GM12875 (cell line): ENCODE results near the gene CCDC85B.

Source experiments
- H3K4me3 ChIP-seq: one replicate; pipeline ENCODE4 v1.5.1; 2011; ENCODE audit warnings: low read depth, low read length, control low read depth
- TF ChIP-seq, protein P1 (sequence below): IDR thresholded peaks from 2 replicates; pipeline ENCODE4 v1.5.1; 2011; ENCODE audit warnings: low read depth, mild to moderate bottlenecking, control low read depth, inconsistent platforms, low read length, moderate library complexity, borderline replicate concordance; ENCODE audit not compliant: insufficient read depth

Gene CCDC85B

DNA sequence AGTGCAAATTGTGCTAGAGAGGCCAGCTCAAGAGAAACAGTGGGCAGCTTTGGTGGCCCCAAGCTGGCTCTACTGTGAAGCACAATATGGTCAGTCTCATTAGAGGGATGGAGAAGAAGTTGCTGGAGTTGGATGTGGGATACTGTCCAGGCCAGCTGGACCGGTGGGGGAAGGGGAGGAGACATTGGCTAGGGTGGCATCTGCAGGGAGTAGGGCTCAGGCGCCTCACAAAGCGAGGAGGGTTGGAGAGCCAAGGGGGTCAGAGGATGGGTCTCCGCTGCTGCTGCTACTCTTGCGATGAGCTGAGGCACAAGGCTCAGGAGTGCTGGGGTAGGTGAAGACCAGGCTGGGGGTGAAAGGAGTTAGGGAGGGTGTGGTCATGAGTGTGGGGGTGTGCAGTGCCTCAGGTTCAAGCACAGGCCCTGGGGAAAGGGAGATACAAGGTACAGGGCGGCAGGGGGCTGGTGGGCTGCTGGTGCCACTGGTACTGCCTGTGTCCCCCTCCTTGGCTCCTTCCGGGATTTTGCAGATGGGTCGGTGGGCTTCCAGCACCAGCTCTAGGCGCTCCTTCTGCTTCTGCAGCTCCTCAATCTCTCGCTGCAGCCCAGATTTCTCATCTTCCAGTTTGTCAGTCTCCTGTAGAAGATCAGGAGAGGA, 2.3 kb downstream of the CCDC85B start:
- peak overlapping the region; percentile 98 for H3K4me3 ChIP-seq
- TF ChIP-seq, protein P1, sequence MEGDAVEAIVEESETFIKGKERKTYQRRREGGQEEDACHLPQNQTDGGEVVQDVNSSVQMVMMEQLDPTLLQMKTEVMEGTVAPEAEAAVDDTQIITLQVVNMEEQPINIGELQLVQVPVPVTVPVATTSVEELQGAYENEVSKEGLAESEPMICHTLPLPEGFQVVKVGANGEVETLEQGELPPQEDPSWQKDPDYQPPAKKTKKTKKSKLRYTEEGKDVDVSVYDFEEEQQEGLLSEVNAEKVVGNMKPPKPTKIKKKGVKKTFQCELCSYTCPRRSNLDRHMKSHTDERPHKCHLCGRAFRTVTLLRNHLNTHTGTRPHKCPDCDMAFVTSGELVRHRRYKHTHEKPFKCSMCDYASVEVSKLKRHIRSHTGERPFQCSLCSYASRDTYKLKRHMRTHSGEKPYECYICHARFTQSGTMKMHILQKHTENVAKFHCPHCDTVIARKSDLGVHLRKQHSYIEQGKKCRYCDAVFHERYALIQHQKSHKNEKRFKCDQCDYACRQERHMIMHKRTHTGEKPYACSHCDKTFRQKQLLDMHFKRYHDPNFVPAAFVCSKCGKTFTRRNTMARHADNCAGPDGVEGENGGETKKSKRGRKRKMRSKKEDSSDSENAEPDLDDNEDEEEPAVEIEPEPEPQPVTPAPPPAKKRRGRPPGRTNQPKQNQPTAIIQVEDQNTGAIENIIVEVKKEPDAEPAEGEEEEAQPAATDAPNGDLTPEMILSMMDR, result no peak

DNA sequence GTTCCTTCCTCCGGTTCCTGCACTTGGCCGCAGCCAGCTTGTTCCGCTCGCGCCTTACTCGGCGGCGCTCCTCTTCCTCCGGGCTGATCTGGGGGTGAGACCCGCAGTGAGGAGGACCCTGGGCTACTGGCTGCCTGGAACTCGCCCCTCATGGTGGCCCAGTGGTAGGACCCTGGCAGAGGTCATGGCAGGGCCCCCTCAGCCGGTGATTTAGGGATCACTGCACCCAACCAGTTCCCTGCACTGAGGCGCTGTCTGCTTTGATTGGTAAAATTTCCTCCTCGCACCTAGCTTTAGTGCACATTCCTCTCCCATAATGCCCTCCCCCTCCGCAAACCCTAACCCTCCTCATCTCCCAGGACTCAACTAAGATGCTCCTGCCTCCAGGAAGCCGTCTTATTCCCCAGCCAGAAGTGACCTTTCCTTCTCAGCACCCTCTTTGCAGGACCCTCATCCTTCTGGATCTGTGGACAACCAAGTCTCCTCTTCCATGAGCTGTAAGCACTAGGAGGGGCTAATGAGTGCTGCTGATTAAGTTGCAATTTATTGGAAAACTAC, 3.6 kb downstream of the CCDC85B start:
- peak overlapping the region; percentile 37 for H3K4me3 ChIP-seq
- TF ChIP-seq, protein P1, result no peak

DNA sequence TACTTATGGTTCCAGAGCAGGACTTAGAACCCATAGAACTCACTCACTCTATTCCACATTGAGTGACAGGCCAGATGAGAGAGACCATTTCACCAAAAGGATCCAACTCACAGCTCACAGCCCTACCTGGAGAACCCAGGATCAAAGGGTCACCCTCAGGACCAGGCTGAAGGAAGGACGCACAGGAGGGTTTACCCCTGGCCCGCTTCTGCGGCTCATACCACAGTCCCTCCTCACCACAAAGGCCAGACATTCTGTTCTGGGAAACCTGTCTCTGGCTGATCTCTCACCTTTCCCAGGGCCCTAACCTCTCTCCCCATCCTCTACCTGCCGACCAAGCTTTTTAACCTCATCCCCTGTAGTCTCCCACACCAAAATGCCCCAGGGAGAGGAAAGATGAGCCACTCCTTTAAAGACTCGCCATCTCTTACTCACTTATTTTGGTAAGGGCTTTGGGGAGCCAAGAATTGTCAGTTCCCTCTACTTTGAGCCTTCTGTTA, 5.1 kb downstream of the CCDC85B start:
- H3K4me3 ChIP-seq, result no peak overlapping the region
- TF ChIP-seq, protein P1, result no peak

DNA sequence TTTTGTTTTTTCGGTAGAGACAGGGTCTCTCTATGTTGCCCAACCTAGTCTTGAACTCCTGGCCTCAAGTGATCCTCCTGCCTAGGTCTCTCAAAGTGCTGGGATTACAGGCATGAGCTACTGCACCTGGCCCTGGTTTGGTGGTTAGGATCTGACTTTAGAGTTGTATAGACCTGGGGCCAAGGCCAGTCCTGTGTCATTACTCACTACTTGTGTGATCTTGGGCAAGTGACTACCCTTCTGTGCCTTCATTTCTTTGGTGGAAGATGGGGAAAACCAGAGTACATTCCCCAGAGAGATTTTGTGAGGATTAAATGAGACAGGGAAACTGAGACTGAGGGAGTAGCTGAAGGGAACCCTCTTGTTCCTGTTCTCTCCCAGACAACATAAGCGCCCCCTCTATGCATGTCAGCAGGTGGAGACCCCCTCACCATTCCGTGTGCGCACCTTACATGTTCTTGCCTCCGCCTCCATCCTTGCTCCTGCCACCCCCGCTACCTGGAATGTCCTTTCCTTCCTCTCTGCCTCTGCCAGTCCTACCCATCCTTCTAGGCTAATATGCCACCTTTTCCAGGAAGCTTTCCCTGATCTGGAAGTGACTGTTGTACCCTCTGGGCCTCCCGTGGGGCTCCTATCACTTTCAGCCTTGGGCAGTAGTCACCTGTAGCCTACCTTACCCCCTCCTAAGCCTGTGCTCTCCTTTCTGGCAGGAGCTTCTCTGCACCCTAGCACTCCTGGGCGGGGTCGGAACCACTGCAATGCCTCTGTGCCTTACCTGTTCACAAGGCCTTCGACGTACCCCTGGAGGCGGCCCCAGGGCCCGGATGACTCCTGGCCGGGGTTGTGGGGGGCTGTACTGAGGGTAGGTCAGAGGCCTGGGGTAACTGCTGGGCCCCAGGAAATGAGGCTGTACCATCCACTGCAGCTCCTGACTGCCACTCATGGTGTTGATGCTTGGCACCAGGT, 5.8 kb downstream of the CCDC85B start:
- H3K4me3 ChIP-seq, result no peak overlapping the region
- TF ChIP-seq, protein P1, result no peak

DNA sequence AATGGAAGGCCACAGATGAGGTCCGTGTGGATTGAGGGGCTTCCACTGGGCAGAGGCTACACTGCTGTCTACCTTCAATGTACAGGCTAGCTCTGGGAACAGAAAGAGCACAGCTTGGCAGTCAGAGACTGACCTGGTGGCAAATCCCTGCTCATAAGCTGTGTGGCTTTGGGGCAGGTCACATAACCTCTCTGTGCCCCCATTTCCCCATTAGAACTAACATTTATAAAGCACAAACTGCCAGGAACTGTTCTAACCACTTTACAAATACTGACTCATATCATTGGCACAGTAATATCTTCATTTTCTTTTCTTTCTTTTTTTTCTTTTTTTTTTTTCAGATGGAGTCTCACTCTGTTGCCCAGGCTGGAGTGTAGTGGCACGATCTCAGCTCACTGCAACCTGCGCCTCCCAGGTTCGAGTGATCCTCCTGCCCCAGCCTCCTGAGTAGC, 6.6 kb downstream of the CCDC85B start:
- no peak overlapping the region for H3K4me3 ChIP-seq
- TF ChIP-seq, protein P1, result no peak

DNA sequence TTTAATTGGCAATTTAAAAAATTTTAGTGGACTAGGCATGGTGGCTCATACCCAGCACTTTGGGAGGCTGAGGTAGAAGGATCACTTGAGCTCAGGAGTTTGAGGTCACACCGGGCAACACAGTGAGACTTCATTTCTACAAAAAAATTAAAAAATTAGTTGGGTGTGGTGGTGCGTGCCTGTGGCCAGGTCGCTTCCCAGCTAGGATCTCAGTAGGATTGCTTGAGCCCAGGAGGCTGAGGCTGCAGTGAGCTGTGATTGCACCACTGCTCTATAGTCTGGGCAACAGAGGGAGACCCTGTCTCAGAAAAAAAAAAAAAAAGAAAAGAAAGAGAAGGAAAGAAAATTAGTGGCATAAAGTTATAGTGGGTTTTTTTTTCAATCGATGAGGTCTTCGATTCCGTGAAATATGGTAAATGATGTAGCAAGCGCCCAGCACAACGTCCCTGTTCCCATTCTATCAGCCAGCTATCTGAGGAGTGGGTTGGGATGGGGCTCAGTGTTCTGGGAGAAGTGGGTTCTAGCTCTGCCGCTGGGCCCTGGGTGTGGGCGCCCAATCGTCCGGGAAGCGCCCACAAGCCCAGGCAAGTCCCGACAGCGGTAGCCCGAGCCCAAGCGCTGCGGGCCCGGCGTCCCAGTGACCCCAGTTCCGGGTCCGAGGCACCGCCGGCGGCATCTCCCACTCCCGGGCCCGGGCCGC, 8.3 kb downstream of the CCDC85B start:
- H3K4me3 ChIP-seq, result peak overlapping the region; percentile 53
- TF ChIP-seq, protein P1, result no peak
